ENCODE data around the gene FDX2. TPM values are rescaled to one million over a fixed set of nuclear protein-coding genes. Genes with fewer than 3 reads are reported as not detected.

FDX2 gene
- total RNA-seq, 6 experiments from 2014 or later = 8.9 to 17.1 (median 10.7) TPM

GRCh38 chr19:10286803-10287737, 28.7 kb downstream of the FDX2 start, which contains the start of gene ICAM4:
ICAM4 (plus strand) TSS chr19:10286955; CDS start chr19:10287013, 58 bp downstream.
- no peak within 1 kb of the TSS for H3K4me3 ChIP-seq
- DNase-seq (peak; percentile 76 to 84 (median 78)), ATAC-seq (peak; percentile 47 to 57 (median 49))

GRCh38 chr19:10285393-10285792, 30.4 kb downstream of the FDX2 start:
- 75% methylated on average over 2 of the region's 4 CpGs for WGBS (ENCODE audit: insufficient coverage, low coverage, low lambda C conversion rate, missing lambda C conversion rate)
- intact Hi-C loops (cut with DNase I) = no loop called here
- H3K4me3 ChIP-seq = no peak overlapping the region
- H3K27me3 ChIP-seq = peaks cover 0 to 3% of the 10 kb centered on the region in 2 donors
- DNase-seq (no peak), ATAC-seq (no peak)
- TF ChIP-seq POLR2A (IDR thresholded peaks at IDR 0.05) = no peak
- TF ChIP-seq CTCF (IDR thresholded peaks at IDR 0.05) = no peak
- no peaks in the 10 kb centered on the region for H3K9me3 ChIP-seq
- H3K36me3 ChIP-seq = peaks cover 16 to 42% (median 23%) of the 10 kb centered on the region in 4 donors
- H3K4me1 ChIP-seq = peaks cover 0 to 37% (median 0%) of the 10 kb centered on the region in 4 donors
- H3K27ac ChIP-seq = no peak overlapping the region

More at GRCh38 chr19:10286803-10287737, 28.7 kb downstream of the FDX2 start, which contains the start of gene ICAM4:
- H3K27me3 ChIP-seq = peaks cover 7 to 10% of the 10 kb centered on the region in 2 donors
- TF ChIP-seq POLR2A (IDR thresholded peaks at IDR 0.05) = no peak
- TF ChIP-seq CTCF (IDR thresholded peaks at IDR 0.05) = no peak
- peaks cover 0 to 54% (median 4%) of the 10 kb centered on the region in 4 donors for H3K4me1 ChIP-seq
- no peak within 1 kb of the TSS for H3K27ac ChIP-seq
- no peaks in the 10 kb centered on the region for H3K9me3 ChIP-seq
- 19% methylated on average over 5 of the region's 59 CpGs for WGBS (ENCODE audit: insufficient coverage, low coverage, low lambda C conversion rate, missing lambda C conversion rate)
- H3K36me3 ChIP-seq = peaks cover 15 to 36% (median 20%) of the 10 kb centered on the region in 4 donors
- intact Hi-C loops (cut with DNase I) = no loop called here

- TF ChIP-seq CTCF (IDR thresholded peaks at IDR 0.05) (no peak), POLR2A (IDR thresholded peaks at IDR 0.05) (no peak)
- Histone ChIP-seq H3K27ac (no peak overlapping the region), H3K9me3 (no peaks in the 10 kb centered on the region), H3K27me3 (no peaks in the 10 kb centered on the region), H3K36me3 (peaks cover 16 to 42% (median 23%) of the 10 kb centered on the region in 4 donors), H3K4me1 (peaks cover 0 to 33% (median 0%) of the 10 kb centered on the region in 4 donors), H3K4me3 (no peak overlapping the region)
- WGBS (ENCODE audit: insufficient coverage, low coverage, low lambda C conversion rate, missing lambda C conversion rate) = 100% methylated on average over 3 of the region's 13 CpGs
- intact Hi-C loops (cut with DNase I) = no loop called here
- no peak for ATAC-seq
- no peak for DNase-seq
These were observed 30.9 kb downstream of the FDX2 start for GRCh38 chr19:10284960-10285278.

GRCh38 chr19:10284065-10284959, 31.5 kb downstream of the FDX2 start:
- ATAC-seq (no peak), DNase-seq (no peak)
- Histone ChIP-seq H3K4me1 (peaks cover 0 to 27% (median 0%) of the 10 kb centered on the region in 4 donors), H3K27me3 (no peaks in the 10 kb centered on the region), H3K27ac (no peak overlapping the region), H3K36me3 (peaks cover 16 to 42% (median 23%) of the 10 kb centered on the region in 4 donors), H3K9me3 (no peaks in the 10 kb centered on the region), H3K4me3 (no peak overlapping the region)
- TF ChIP-seq CTCF (IDR thresholded peaks at IDR 0.05) = no peak
- no peak for TF ChIP-seq POLR2A (IDR thresholded peaks at IDR 0.05)
- intact Hi-C loops (cut with DNase I) = no loop called here
- WGBS (ENCODE audit: insufficient coverage, low coverage, low lambda C conversion rate, missing lambda C conversion rate) = 80% methylated on average over 10 of the region's 34 CpGs

Data from right lobe of liver (tissue), 6 donors.